Mesenchymal stem cell (in vitro differentiated cells and primary cell): ENCODE results near the gene SCGB1D1.

Experiments
- DNase-seq: peaks from one replicate; pipeline ENCODE4 v3.0.0-alpha.2; 2013
- H2AFZ ChIP-seq: one replicate; pipeline ENCODE4 v1.6.1; 2013; ENCODE audit warnings: low read depth, mild to moderate bottlenecking, control low read depth, inconsistent platforms, low read length, moderate library complexity
- H2AK5ac ChIP-seq: 2 replicates; pipeline ENCODE4 v1.6.1; 2013; ENCODE audit warnings: low read length, moderate library complexity, mild to moderate bottlenecking, inconsistent platforms; ENCODE audit not compliant: severe bottlenecking
- H2BK120ac ChIP-seq: one replicate; pipeline ENCODE4 v1.6.1; 2013; ENCODE audit warnings: low read depth, mild to moderate bottlenecking, inconsistent platforms, low read length, moderate library complexity
- H2BK12ac ChIP-seq, 2 experiments: one replicate each; pipeline ENCODE4 v1.6.1; 2013; ENCODE audit warnings: inconsistent platforms in 2 of 2, low read length in 2 of 2, mild to moderate bottlenecking in 2 of 2, moderate library complexity in 2 of 2, control low read depth in 1 of 2
- H2BK15ac ChIP-seq: one replicate; pipeline ENCODE4 v1.6.1; 2013; ENCODE audit warnings: mild to moderate bottlenecking, low read depth, inconsistent platforms; ENCODE audit not compliant: poor library complexity, severe bottlenecking
- H2BK5ac ChIP-seq: 2 replicates; pipeline ENCODE4 v1.6.1; 2013; ENCODE audit warnings: low read depth, mild to moderate bottlenecking, low read length, control low read depth, inconsistent platforms; ENCODE audit not compliant: poor library complexity, severe bottlenecking
- H3K14ac ChIP-seq, 2 experiments: one replicate each; pipeline ENCODE4 v1.6.1; 2013; ENCODE audit warnings: inconsistent platforms in 2 of 2, low read length in 2 of 2, control low read depth in 1 of 2, mild to moderate bottlenecking in 1 of 2, moderate library complexity in 1 of 2
- H3K18ac ChIP-seq, 2 experiments: one replicate each; pipeline ENCODE4 v1.6.1; 2013; ENCODE audit warnings: inconsistent platforms in 2 of 2, low read length in 2 of 2, control low read depth in 1 of 2, low read depth in 1 of 2, mild to moderate bottlenecking in 1 of 2
- H3K23ac ChIP-seq, 2 experiments: one replicate each; pipeline ENCODE4 v1.6.1; 2013; ENCODE audit warnings: inconsistent platforms in 2 of 2, low read length in 2 of 2, mild to moderate bottlenecking in 2 of 2, moderate library complexity in 2 of 2, control low read depth in 1 of 2
- H3K27ac ChIP-seq: 2 replicates; pipeline ENCODE4 v1.5.1; 2013; ENCODE audit warnings: mild to moderate bottlenecking, moderate library complexity, low read length, control low read depth, inconsistent platforms; ENCODE audit not compliant: poor library complexity, severe bottlenecking
- H3K27me3 ChIP-seq, 2 experiments: 2 replicates each; pipeline versions ENCODE4 v1.6.1 to v1.7.0; 2013; ENCODE audit warnings: low read length in 2 of 2, mild to moderate bottlenecking in 2 of 2, moderate library complexity in 2 of 2, control low read depth in 1 of 2, inconsistent platforms in 1 of 2; ENCODE audit not compliant: control insufficient read depth in 1 of 2, insufficient read depth in 1 of 2
- H3K36me3 ChIP-seq, 2 experiments: 2 replicates each; pipeline versions ENCODE4 v1.6.1 to v1.7.0; 2013; ENCODE audit warnings: low read length in 2 of 2, control low read depth in 1 of 2, inconsistent platforms in 1 of 2, low read depth in 1 of 2, mild to moderate bottlenecking in 1 of 2; ENCODE audit not compliant: insufficient read depth in 2 of 2, control insufficient read depth in 1 of 2
- H3K4ac ChIP-seq, 2 experiments: one replicate each; pipeline ENCODE4 v1.6.1; 2013; ENCODE audit warnings: inconsistent platforms in 2 of 2, low read length in 2 of 2, mild to moderate bottlenecking in 2 of 2, moderate library complexity in 2 of 2, control low read depth in 1 of 2, low read depth in 1 of 2
- H3K4me1 ChIP-seq: 2 replicates; pipeline ENCODE4 v1.6.1; 2013; ENCODE audit warnings: low read depth, low read length, control low read depth; ENCODE audit not compliant: control insufficient read depth, insufficient read depth
- H3K4me2 ChIP-seq: 2 replicates; pipeline ENCODE4 v1.6.1; 2013; ENCODE audit warnings: low read length, mild to moderate bottlenecking, inconsistent platforms; ENCODE audit not compliant: poor library complexity, severe bottlenecking
- H3K4me3 ChIP-seq, 2 experiments: 2 replicates each; pipeline versions ENCODE4 v1.5.1 to v1.7.0; 2013; ENCODE audit warnings: low read length in 2 of 2, mild to moderate bottlenecking in 2 of 2, control low read depth in 1 of 2, low read depth in 1 of 2; ENCODE audit not compliant: insufficient read depth in 1 of 2
- H3K79me1 ChIP-seq: replicated peaks from 2 replicates; pipeline ENCODE4 v1.6.1; 2013; ENCODE audit warnings: mild to moderate bottlenecking, control low read depth, low read length, inconsistent platforms; ENCODE audit not compliant: poor library complexity, severe bottlenecking
- H3K9ac ChIP-seq: 2 replicates; pipeline ENCODE4 v1.7.0; 2013; ENCODE audit warnings: mild to moderate bottlenecking, low read length, moderate library complexity
- H3K9me3 ChIP-seq: 2 replicates; pipeline ENCODE4 v1.7.0; 2013; ENCODE audit warnings: mild to moderate bottlenecking, low read length; ENCODE audit not compliant: control insufficient read depth
- H4K8ac ChIP-seq: one replicate; pipeline ENCODE4 v1.6.1; 2013; ENCODE audit warnings: inconsistent platforms, mild to moderate bottlenecking, low read length, moderate library complexity
- H4K91ac ChIP-seq: one replicate; pipeline ENCODE4 v1.6.1; 2013; ENCODE audit warnings: mild to moderate bottlenecking, low read length, inconsistent platforms
- WGBS: methylation state at CpG from one replicate; pipeline ENCODE4 v1.1.7; 2013; ENCODE audit warnings: mixed read lengths; 5-methylcytosine and 5-hydroxymethylcytosine counted together

The SCGB1D1 gene

DNA sequence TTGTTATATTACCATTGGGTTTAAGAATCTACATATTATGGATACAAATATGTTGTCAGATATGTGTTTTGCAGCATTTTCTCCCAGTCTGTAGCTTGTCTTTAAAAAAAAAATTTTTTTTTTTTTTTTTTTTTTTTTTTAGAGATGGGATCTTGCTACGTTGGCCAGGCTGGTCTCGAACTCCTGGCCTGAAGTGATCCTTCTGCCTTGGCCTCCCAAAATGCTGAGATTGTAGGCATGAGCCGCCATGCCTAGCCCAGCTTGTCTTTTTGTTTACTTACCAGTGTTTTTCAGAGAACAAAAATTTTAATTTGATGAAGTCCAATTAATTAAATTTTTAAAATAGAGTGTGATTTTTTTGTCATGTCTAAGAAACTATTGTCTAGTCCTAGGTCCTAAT is 36.4 kb upstream of the SCGB1D1 start:
- WGBS: no CpG with 5 or more reads among the region's 3 CpGs
- H2AFZ ChIP-seq: no peak overlapping the region
- H3K79me1 ChIP-seq: peaks cover under 1% of the 10 kb centered on the region
- no peak overlapping the region for H4K8ac ChIP-seq
- peaks cover 31 to 46% of the 10 kb centered on the region in 2 experiments for H3K36me3 ChIP-seq
- no peak overlapping the region for H3K4ac ChIP-seq
- no peak overlapping the region for H2BK120ac ChIP-seq
- H2AK5ac ChIP-seq: no peak overlapping the region
- no peak for DNase-seq
- H2BK12ac ChIP-seq: no peak overlapping the region
- H4K91ac ChIP-seq: no peak overlapping the region
- peaks cover 0 to 4% of the 10 kb centered on the region in 2 experiments for H3K27me3 ChIP-seq
- H3K4me3 ChIP-seq: no peak overlapping the region
- no peak overlapping the region for H3K27ac ChIP-seq
- H3K4me1 ChIP-seq: no peaks in the 10 kb centered on the region
- no peak overlapping the region for H2BK5ac ChIP-seq
- H2BK15ac ChIP-seq: no peak overlapping the region
- H3K14ac ChIP-seq: no peak overlapping the region
- H3K9ac ChIP-seq: no peak overlapping the region
- no peak overlapping the region for H3K23ac ChIP-seq
- H3K9me3 ChIP-seq: no peaks in the 10 kb centered on the region
- no peak overlapping the region for H3K4me2 ChIP-seq
- H3K18ac ChIP-seq: no peak overlapping the region

DNA sequence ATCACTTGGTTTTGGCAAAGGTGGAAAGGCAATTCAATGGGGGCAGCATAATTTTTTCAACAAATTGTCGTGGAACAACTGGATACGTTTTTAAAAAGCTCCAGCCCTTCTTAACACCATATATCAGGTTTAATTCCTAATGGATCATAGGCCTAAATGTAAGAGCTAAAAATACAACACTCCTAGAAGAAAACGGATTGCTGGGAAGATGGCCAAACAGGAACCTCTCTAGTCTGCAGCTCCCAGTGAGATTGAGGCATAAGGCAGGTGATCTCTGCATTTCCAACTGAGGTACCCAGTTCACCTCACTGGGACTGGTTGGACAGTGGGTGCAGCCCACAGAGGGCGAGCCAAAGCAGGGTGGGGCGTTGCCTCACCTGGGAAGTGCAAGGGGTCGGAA is 32.4 kb upstream of the SCGB1D1 start:
- Histone ChIP-seq H2BK15ac (no peak overlapping the region), H3K36me3 (peaks cover 1 to 8% of the 10 kb centered on the region in 2 experiments), H3K79me1 (no peaks in the 10 kb centered on the region), H3K4me2 (no peak overlapping the region), H3K14ac (no peak overlapping the region), H3K4me1 (no peaks in the 10 kb centered on the region), H3K18ac (no peak overlapping the region), H2AK5ac (no peak overlapping the region), H2BK120ac (no peak overlapping the region), H2AFZ (no peak overlapping the region), H3K27me3 (peaks cover 2 to 4% of the 10 kb centered on the region in 2 experiments), H3K4me3 (no peak overlapping the region), H3K23ac (no peak overlapping the region), H4K91ac (no peak overlapping the region), H2BK5ac (no peak overlapping the region), H3K27ac (no peak overlapping the region), H2BK12ac (no peak overlapping the region), H3K9me3 (no peaks in the 10 kb centered on the region), H3K4ac (no peak overlapping the region), H4K8ac (no peak overlapping the region), H3K9ac (no peak overlapping the region)
- no peak for DNase-seq
- 95% methylated on average over 6 of the region's 6 CpGs for WGBS

DNA sequence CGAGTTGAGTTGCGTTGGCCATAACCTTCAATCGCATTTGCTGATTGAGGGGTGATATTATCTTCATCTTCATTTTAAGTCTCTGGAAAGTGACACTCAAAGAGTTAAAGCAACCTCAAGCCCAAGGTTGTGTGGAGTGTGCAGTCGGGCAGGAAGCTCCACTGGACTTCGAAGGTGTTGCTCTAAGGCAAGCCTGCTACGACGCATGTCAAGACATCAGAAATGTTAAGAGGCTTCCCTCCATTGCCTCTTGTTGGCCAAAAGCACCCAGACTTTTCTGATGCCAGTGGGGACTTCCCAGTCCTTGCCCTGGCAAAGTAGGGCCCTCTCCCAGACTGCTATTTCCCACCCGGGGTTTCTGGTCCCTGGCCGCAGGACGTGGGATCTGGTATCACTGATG is 23.6 kb upstream of the SCGB1D1 start:
- no peaks in the 10 kb centered on the region for H3K4me1 ChIP-seq
- no peak overlapping the region for H4K91ac ChIP-seq
- DNase-seq: no peak
- H2BK15ac ChIP-seq: no peak overlapping the region
- no peak overlapping the region for H3K23ac ChIP-seq
- H4K8ac ChIP-seq: no peak overlapping the region
- no peak overlapping the region for H2BK5ac ChIP-seq
- H2AK5ac ChIP-seq: no peak overlapping the region
- no peak overlapping the region for H2BK120ac ChIP-seq
- 96% methylated on average over 10 of the region's 10 CpGs for WGBS
- H3K4ac ChIP-seq: no peak overlapping the region
- H3K27me3 ChIP-seq: peaks cover 37 to 46% of the 10 kb centered on the region in 2 experiments
- no peak overlapping the region for H3K18ac ChIP-seq
- H3K14ac ChIP-seq: no peak overlapping the region
- no peaks in the 10 kb centered on the region for H3K9me3 ChIP-seq
- no peak overlapping the region for H3K4me3 ChIP-seq
- no peak overlapping the region for H3K9ac ChIP-seq
- no peaks in the 10 kb centered on the region for H3K36me3 ChIP-seq
- H2BK12ac ChIP-seq: no peak overlapping the region
- H3K79me1 ChIP-seq: no peaks in the 10 kb centered on the region
- H2AFZ ChIP-seq: no peak overlapping the region
- no peak overlapping the region for H3K4me2 ChIP-seq
- no peak overlapping the region for H3K27ac ChIP-seq

DNA sequence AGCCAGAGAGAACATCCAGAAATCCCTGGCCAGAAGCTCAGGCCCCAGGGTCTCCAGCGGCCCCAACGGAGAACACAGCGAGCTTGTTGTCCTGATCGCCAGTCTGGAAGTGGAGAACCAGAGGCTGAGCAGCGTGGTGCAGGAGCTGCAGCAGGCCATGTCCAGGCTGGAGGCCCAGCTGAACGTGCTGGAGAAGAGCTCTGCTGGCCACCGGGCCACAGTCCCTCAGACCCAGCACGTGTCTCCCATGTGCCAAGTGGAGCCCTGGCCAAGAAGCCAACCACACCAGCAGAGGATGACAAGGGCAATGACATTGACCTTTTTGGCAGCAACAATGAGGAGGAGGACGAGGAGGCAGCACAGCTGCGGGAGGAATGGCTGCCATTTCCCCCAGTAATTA is 20.6 kb upstream of the SCGB1D1 start:
- no peak overlapping the region for H3K23ac ChIP-seq
- no peak overlapping the region for H2AFZ ChIP-seq
- no peak overlapping the region for H4K91ac ChIP-seq
- no peak overlapping the region for H2BK120ac ChIP-seq
- H3K4me3 ChIP-seq: no peak overlapping the region
- H3K27me3 ChIP-seq: peaks cover 53 to 55% of the 10 kb centered on the region in 2 experiments
- no peak overlapping the region for H2BK5ac ChIP-seq
- H3K27ac ChIP-seq: no peak overlapping the region
- peak overlapping the region in 1 of 2 experiments; percentile 2 for H3K14ac ChIP-seq
- no peak overlapping the region for H3K18ac ChIP-seq
- no peaks in the 10 kb centered on the region for H3K4me1 ChIP-seq
- H4K8ac ChIP-seq: no peak overlapping the region
- H3K4ac ChIP-seq: no peak overlapping the region
- DNase-seq: no peak
- H3K36me3 ChIP-seq: no peaks in the 10 kb centered on the region
- H2AK5ac ChIP-seq: no peak overlapping the region
- H2BK15ac ChIP-seq: no peak overlapping the region
- WGBS: 85% methylated on average over 10 of the region's 10 CpGs
- H3K4me2 ChIP-seq: no peak overlapping the region
- H3K9me3 ChIP-seq: no peaks in the 10 kb centered on the region
- H2BK12ac ChIP-seq: no peak overlapping the region
- no peak overlapping the region for H3K9ac ChIP-seq
- no peaks in the 10 kb centered on the region for H3K79me1 ChIP-seq
